KG1 (cell line): ENCODE measurements around the gene LRRC4.

Source experiments
- DNase-seq: peaks from one replicate; lab custom pipeline; 2025; lab: John Stamatoyannopoulos, UW

Gene LRRC4

DNA sequence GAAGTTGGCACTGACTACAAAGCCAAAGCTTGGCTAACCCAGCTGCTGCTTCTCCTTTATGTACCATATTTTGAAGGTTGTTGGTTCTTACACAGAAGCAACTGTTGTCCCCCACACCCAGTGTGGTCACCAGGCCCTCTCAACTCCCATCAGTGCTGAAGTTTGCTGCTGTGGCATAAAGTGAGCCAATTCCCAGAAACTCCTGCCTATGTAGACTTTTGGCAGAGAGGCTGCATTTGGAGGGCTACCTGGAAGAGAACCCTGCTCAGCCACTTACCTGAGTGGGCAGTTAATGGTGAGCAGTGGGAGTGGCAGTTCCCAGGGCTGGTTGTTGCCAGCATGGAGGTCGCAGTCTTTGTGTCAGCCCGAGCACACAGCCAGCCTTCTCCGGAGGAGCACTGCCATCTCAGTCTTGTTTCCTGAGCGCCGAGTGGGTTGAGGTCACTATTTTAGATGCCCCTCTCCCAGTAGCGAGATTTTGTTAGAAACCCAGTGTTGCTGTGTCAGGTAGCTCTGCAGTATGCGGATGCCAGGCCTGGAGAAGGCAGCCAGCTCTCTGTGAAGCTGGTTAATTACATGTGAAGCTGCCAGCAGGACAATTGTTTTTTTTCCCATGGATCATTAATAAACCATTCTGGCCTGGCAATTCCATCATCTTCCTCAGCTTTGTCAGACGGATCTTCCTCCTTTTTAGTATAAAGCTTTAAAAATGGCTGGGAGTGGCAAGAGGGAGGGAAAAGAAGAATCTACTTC is 24.5 kb downstream of the LRRC4 start:
- DNase-seq = no peak

GRCh38 chr7:128005759-128006159 is 25.5 kb downstream of the LRRC4 start:
- DNase-seq = no peak

- no peak for DNase-seq
Observed at GRCh38 chr7:128005117-128005516, 26.1 kb downstream of the LRRC4 start.

DNA sequence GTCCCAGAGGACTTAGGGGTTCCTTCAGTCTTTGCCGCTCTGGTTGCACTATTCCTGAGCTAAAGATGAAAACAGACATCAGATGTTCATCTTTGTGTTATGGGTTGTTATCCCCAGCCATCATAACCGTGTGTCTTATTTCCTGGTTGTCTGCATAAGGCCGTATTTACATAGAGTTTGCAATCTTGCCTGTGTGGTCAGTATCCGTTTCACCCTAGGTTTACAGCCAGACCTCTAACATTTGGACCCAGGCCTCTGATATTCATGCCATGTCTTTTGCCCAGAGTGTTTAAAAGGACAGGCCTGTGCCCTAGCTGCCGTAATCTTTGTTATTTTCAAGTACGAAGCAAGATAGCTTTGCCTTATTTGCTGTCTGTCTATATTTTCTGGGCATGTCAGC is 26.6 kb downstream of the LRRC4 start:
- DNase-seq = no peak

- no peak for DNase-seq
Observed at GRCh38 chr7:128003787-128004186, 27.4 kb downstream of the LRRC4 start.

- DNase-seq = no peak
Observed at GRCh38 chr7:128003167-128003566, 28.1 kb downstream of the LRRC4 start.

GRCh38 chr7:128000854-128001265 is 30.4 kb downstream of the LRRC4 start:
- no peak for DNase-seq

DNA sequence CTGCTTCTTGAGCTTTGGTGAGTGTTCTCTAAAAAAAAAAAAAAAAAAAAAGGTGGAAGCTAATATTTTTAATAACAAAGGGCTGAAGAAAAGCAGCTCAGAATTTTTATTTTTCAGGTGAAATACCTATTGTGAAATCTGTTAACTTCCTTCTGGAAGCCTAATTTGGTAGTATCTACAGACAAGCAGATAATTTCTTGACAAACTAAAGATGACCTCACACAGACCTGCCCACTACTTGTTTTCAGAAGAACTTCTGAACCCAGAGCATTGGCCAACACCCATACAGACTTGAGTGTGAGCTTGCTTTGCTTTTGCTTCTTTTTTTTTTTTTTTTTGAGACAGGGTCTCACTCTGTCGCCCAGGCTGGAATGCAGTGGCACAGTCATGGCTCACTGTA is 31.2 kb downstream of the LRRC4 start:
- no peak for DNase-seq

DNA sequence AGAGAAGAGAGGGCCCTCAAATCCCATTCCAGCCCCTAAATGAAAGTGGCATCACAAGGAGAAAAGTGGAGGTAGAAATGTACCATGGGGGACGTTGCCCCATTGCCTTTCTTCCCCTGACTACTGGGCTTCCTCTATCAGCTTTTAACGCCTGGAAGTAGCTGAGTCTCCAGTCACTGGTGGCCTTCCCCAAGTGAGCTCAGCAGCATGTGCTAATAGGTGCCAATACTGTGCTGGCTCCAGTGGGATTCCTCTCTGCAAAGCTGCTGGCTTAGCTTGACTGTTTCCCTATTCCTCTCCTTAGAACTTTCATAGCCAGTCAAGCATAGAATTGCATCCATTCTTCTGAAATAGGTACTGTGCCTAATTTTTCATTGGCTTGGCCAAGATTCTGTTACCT is 32.6 kb downstream of the LRRC4 start:
- DNase-seq = no peak

GRCh38 chr7:127997226-127997922 is 33.9 kb downstream of the LRRC4 start:
- DNase-seq = no peak

GRCh38 chr7:127996253-127997071 is 34.8 kb downstream of the LRRC4 start:
- DNase-seq = no peak

DNA sequence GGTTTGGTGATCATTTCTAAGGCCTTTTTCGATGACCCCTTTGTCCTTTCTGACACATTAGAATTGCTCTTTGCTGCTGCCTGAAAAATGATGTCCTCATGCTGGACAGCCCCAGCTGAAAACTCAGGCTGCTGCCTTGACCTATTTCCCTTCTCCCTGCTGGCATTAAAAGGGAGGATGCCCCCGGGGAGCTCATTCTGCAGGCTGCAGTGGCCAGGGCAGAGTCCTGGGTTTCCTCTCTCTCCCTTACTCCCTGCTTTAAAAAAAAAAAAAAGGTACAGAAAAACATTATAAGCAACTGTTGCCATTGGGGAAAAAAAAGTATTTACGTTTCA is 35.4 kb downstream of the LRRC4 start:
- no peak for DNase-seq

- no peak for DNase-seq
Observed at GRCh38 chr7:127995156-127995880, 35.9 kb downstream of the LRRC4 start.

DNA sequence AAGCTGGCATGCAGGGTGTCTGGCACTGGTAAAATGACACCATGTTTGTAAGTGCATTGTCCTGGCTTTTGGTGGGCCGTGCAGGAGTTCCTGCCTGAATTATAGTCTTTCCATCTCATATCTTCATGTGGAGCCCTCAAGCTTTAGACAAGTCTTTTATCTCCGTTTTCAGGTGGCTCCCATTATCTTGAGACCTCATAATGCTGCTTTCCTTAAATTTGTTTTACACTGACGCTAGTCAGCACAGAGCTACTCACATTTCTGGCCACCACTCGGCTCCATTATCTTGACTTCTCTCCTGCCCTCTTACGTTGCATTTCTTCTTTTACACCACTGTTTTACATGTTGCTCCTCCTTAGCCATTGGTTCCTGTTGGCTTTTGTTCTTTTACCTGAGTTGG is 37.2 kb downstream of the LRRC4 start:
- no peak for DNase-seq

DNA sequence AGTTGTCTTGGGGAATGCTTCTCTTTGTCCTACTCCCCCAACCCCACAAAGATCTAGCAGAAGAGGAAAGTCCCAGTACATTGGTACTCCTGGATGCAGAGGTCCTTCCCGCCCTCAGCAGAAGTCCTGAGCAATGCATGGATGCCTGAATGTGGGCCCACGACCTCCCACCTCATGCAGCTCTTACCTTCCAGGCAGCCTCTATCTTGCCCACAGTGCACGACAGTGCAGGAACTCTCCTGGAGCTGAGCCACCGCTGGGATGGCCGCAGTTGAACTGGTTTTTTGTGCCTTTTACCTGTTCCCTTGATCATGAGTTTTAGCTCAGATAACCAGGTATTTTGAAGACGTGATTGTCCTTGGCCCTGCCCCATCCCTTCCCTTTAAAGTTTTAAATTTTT is 37.9 kb downstream of the LRRC4 start:
- no peak for DNase-seq

DNA sequence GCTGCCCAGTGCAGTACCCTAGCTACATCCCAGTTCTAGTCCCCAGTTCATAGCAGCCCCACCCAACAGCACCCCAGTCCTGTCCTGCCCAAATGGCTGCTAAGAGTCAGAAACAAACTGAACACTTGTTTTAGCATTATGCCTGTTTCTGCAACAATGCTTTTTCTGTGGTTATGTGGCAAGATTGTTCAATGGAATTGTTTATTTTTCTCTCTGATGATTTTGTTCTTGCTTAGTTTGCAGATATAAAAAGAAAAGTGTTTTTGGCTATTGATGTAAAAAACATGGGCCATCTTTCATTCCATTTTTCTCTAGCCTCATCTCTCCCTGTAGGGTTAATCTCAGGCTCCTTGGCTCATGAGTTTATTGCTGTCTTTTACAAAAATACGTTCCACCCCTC is 42.5 kb downstream of the LRRC4 start:
- no peak for DNase-seq

GRCh38 chr7:127986581-127987521 is 44.4 kb downstream of the LRRC4 start:
- no peak for DNase-seq

DNA sequence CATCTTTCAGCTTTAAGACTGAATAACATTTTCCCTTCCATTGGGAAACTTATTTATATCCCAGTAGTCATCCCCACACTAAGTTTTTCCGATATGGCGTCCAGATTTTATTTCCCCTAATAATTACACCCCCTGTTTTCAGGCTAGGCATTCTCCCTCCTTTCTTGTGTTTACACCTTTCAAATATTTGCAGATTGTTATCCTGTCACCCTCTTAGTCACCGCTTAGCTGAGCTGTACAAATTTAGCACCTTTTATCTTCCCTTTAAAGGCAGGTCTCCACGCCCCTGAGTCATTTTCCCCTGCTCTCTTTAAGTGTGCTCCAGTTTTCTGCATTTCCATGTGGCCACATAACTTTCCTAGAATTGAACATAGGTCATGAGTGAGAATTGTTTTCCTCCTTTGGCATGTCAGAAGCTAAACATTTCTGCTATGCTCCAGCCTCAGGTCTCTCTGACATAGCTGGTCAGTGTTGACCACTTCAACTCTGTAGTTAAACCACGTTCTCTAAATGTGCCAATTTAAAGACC is 47.4 kb downstream of the LRRC4 start:
- DNase-seq = no peak

- no peak for DNase-seq
Observed at GRCh38 chr7:127981965-127982364, 49.3 kb downstream of the LRRC4 start.

GRCh38 chr7:127980901-127981300 is 50.3 kb downstream of the LRRC4 start:
- DNase-seq = no peak

DNA sequence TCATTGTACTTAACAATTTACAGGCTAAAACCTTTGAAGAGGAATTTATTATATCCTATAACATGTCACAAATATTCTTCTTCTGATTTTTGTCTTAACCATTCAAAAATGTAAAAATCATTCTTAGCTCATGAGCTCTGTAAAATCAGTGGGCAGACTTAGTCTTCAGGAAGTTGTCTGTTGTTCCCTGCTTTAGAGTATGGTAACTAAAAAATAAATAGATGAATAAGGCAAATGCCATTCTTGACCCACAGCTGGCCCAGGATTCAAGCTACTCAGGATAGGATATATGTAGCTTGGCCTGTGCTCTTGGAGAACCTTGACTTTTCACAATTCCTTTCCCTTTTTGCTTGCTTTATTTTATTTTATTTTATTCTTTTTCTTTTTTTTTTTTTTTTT is 51.5 kb downstream of the LRRC4 start:
- DNase-seq = no peak
